Prostate gland (tissue), 2 donors: Measurements from ENCODE around the gene IRAK3. TPM values are rescaled to one million over a fixed set of nuclear protein-coding genes. Genes with fewer than 3 reads are reported as not detected.
A peak's percentile ranks its signal among the peaks of the same experiment; 100 is the strongest.

ENCODE experiments used
- DNase-seq: peaks from one replicate; pipeline ENCODE4 v3.0.0-alpha.2; 2019; ENCODE audit warnings: low spot score
- H3K27ac ChIP-seq, 2 donors: fragments of 200-600 bp; sonication (generic); 2 replicates each; pipeline ENCODE4 v1.5.1; 2017 to 2019
- H3K27me3 ChIP-seq: fragments of 200-600 bp; sonication (generic); replicated peaks from 2 replicates; pipeline ENCODE4 v1.5.1; 2019; ENCODE audit not compliant: insufficient read depth
- H3K36me3 ChIP-seq, 2 donors: fragments of 200-600 bp; sonication (generic); 1 replicate in 1 of 2; 2 replicates in 1 of 2; pipeline versions ENCODE4 v1.5.1 to v1.8.1; 2017 to 2019
- H3K4me1 ChIP-seq: fragments of 200-600 bp; sonication (generic); replicated peaks from 2 replicates; pipeline ENCODE4 v1.5.1; 2019
- H3K4me3 ChIP-seq, 2 donors: fragments of 200-600 bp; sonication (generic); 2 replicates each; pipeline ENCODE4 v1.5.1; 2017 to 2019
- H3K9me3 ChIP-seq: fragments of 200-600 bp; sonication (generic); 2 replicates; pipeline ENCODE4 v1.5.1; 2017
- CTCF ChIP-seq, 4 experiments: fragments of 200-600 bp in 2 of 4; fragments of 450-650 bp in 2 of 4; sonication (generic) in 2 of 4; IDR thresholded peaks; 1 replicate in 3 of 4; 2 replicates in 1 of 4; pipeline ENCODE4 v1.5.1; 2016 to 2019; ENCODE audit warnings: antibody characterized with exemption in 4 of 4, mild to moderate bottlenecking in 2 of 4, moderate library complexity in 2 of 4
- POLR2A ChIP-seq: fragments of 450-650 bp; IDR thresholded peaks from one replicate; pipeline ENCODE4 v1.6.1; 2016; ENCODE audit warnings: antibody characterized with exemption, mild to moderate bottlenecking
- POLR2AphosphoS5 ChIP-seq: sonication (generic); formaldehyde crosslinking; IDR thresholded peaks from one replicate; pipeline ENCODE4 v1.6.1; 2017; ENCODE audit warnings: antibody characterized with exemption
- WGBS: methylation state at CpG from one replicate; pipeline ENCODE4 v1.1.5; 2018; 5-methylcytosine and 5-hydroxymethylcytosine counted together
- intact Hi-C: fragments of 100-400 bp; cut with DNase I; formaldehyde crosslinking; loops from one replicate; pipeline ENCODE4 v1.14.2; 2022
- total RNA-seq, 2 donors: library from RNA; depleted of rRNA; stranded (reverse); fragments of >200 nt; gene quantifications; one replicate each; pipeline ENCODE4 v1.1.0, GENCODE V29; 2016

Gene IRAK3
- total RNA-seq, 2 donors from 2014 or later: 4.5 to 9.5 TPM

GRCh38 chr12:66162701-66163100 is 26.3 kb upstream of the IRAK3 start:
- no peaks in the 10 kb centered on the region for H3K36me3 ChIP-seq
- 82% methylated on average over 2 of the region's 2 CpGs for WGBS
- intact Hi-C loops: no loop called here
- TF ChIP-seq POLR2A: no peak
- no peak for TF ChIP-seq POLR2AphosphoS5
- no peak for TF ChIP-seq CTCF (IDR thresholded peaks at IDR 0.05)
- H3K4me1 ChIP-seq: no peaks in the 10 kb centered on the region
- no peak overlapping the region for H3K27ac ChIP-seq
- H3K9me3 ChIP-seq: no peaks in the 10 kb centered on the region
- no peak overlapping the region for H3K4me3 ChIP-seq
- no peak for DNase-seq
- H3K27me3 ChIP-seq: no peaks in the 10 kb centered on the region

- Histone ChIP-seq H3K27ac (no peak overlapping the region), H3K4me3 (no peak overlapping the region), H3K36me3 (no peaks in the 10 kb centered on the region), H3K27me3 (no peaks in the 10 kb centered on the region), H3K9me3 (no peaks in the 10 kb centered on the region), H3K4me1 (no peaks in the 10 kb centered on the region)
- intact Hi-C loops: no loop called here
- WGBS: 55% methylated on average over 4 of the region's 4 CpGs
- no peak for TF ChIP-seq CTCF (IDR thresholded peaks at IDR 0.05)
- TF ChIP-seq POLR2AphosphoS5: no peak
- TF ChIP-seq POLR2A: no peak
- DNase-seq: no peak
These were observed 25.7 kb upstream of the IRAK3 start for GRCh38 chr12:66163289-66163688.

GRCh38 chr12:66164349-66164821 is 24.6 kb upstream of the IRAK3 start:
- no peaks in the 10 kb centered on the region for H3K4me1 ChIP-seq
- intact Hi-C loops: no loop called here
- no peak overlapping the region for H3K27ac ChIP-seq
- 77% methylated on average over 3 of the region's 3 CpGs for WGBS
- no peaks in the 10 kb centered on the region for H3K36me3 ChIP-seq
- no peak for TF ChIP-seq CTCF (IDR thresholded peaks at IDR 0.05)
- no peak for DNase-seq
- no peak overlapping the region for H3K4me3 ChIP-seq
- H3K27me3 ChIP-seq: no peaks in the 10 kb centered on the region
- H3K9me3 ChIP-seq: no peaks in the 10 kb centered on the region

- TF ChIP-seq POLR2AphosphoS5 (no peak), CTCF (IDR thresholded peaks at IDR 0.05) (no peak), POLR2A (no peak)
- intact Hi-C loops: no loop called here
- Histone ChIP-seq H3K27ac (no peak overlapping the region), H3K4me3 (no peak overlapping the region), H3K9me3 (no peaks in the 10 kb centered on the region), H3K27me3 (no peaks in the 10 kb centered on the region), H3K4me1 (no peaks in the 10 kb centered on the region), H3K36me3 (no peaks in the 10 kb centered on the region)
- whole genome bisulfite sequencing: 98% methylated on average over 2 of the region's 2 CpGs
- no peak for DNase-seq
These were observed 23.9 kb upstream of the IRAK3 start for GRCh38 chr12:66165141-66165540.

- no peaks in the 10 kb centered on the region for H3K9me3 ChIP-seq
- H3K27me3 ChIP-seq: no peaks in the 10 kb centered on the region
- peak; percentile 12 for TF ChIP-seq POLR2AphosphoS5
- TF ChIP-seq POLR2A: no peak
- TF ChIP-seq CTCF (IDR thresholded peaks at IDR 0.05): no peak
- H3K4me3 ChIP-seq: no peak overlapping the region
- WGBS: 81% methylated on average over 2 of the region's 2 CpGs
- H3K27ac ChIP-seq: no peak overlapping the region
- no peaks in the 10 kb centered on the region for H3K36me3 ChIP-seq
- intact Hi-C loops: no loop called here
- no peaks in the 10 kb centered on the region for H3K4me1 ChIP-seq
- DNase-seq: no peak
These were observed 22.5 kb upstream of the IRAK3 start for GRCh38 chr12:66166561-66166960.
